Caco-2 (cell line): ENCODE results near the gene NHSL2. TPM values are rescaled to one million over a fixed set of nuclear protein-coding genes. Genes with fewer than 3 reads are reported as not detected.

ENCODE experiments used
- BruUV-seq: library from RNA; stranded (reverse); fragments of 400-500 nt; replicated peaks from 2 replicates; lab custom pipeline; 2021; lab: Mats Ljungman, UMichigan
- CTCF ChIA-PET: fragments of 300-600 bp; sonication (Branson Sonifier 250); formaldehyde crosslinking; loops from one replicate; lab custom pipeline; 2022; ENCODE audit warnings: antibody characterized with exemption; lab: Charles Lee
- POLR2A ChIA-PET: fragments of 300-600 bp; sonication (Branson Sonifier 250); formaldehyde crosslinking; loops from one replicate; lab custom pipeline; 2022; ENCODE audit warnings: antibody characterized with exemption; lab: Charles Lee
- DNase-seq, 2 experiments: peaks; one replicate each; pipeline versions ENCODE4 v3.0.0 to v3.0.0-alpha.2; 2020 to 2022
- H3K27me3 ChIP-seq: replicated peaks from 2 replicates; pipeline ENCODE4 v1.6.0; 2011; ENCODE audit warnings: low read length; ENCODE audit not compliant: control insufficient read depth, insufficient read depth
- H3K36me3 ChIP-seq: 2 replicates; pipeline ENCODE4 v1.5.1; 2011; ENCODE audit warnings: low read length; ENCODE audit not compliant: control insufficient read depth, insufficient read depth
- H3K4me1 ChIP-seq: fragments of 250-450 bp; sonication (Bioruptor Pico); 2 replicates; pipeline ENCODE4 v1.5.1; 2020; ENCODE audit warnings: mild to moderate bottlenecking
- H3K4me3 ChIP-seq: 2 replicates; pipeline ENCODE4 v1.5.1; 2011; ENCODE audit warnings: low read depth, mild to moderate bottlenecking, control low read depth, low read length
- H3K9me3 ChIP-seq: fragments of 250-450 bp; sonication (Bioruptor Pico); 2 replicates; pipeline ENCODE4 v1.5.1; 2020; ENCODE audit warnings: mild to moderate bottlenecking, moderate library complexity
- H3K27ac Mint-ChIP-seq: one replicate; pipeline ENCODE4 v1.8.0; 2022; ENCODE audit warnings: mixed read lengths; ENCODE audit not compliant: unreplicated experiment
- H3K27me3 Mint-ChIP-seq: one replicate; pipeline ENCODE4 v1.8.0; 2022; ENCODE audit warnings: mixed read lengths; ENCODE audit not compliant: insufficient read depth, unreplicated experiment
- H3K36me3 Mint-ChIP-seq: one replicate; pipeline ENCODE4 v1.8.0; 2022; ENCODE audit warnings: mild to moderate bottlenecking, mixed read lengths; ENCODE audit not compliant: insufficient read depth, unreplicated experiment
- H3K4me1 Mint-ChIP-seq: one replicate; pipeline ENCODE4 v1.8.0; 2022; ENCODE audit warnings: low read depth, mixed read lengths; ENCODE audit not compliant: unreplicated experiment
- H3K4me3 Mint-ChIP-seq: one replicate; pipeline ENCODE4 v1.8.0; 2022; ENCODE audit warnings: mild to moderate bottlenecking, moderate library complexity, mixed read lengths; ENCODE audit not compliant: unreplicated experiment
- H3K9me3 Mint-ChIP-seq: one replicate; pipeline ENCODE4 v1.8.0; 2022; ENCODE audit warnings: mixed read lengths; ENCODE audit not compliant: unreplicated experiment
- CTCF ChIP-seq, 2 experiments: fragments of 200-600 bp in 1 of 2; IDR thresholded peaks; 1 replicate in 1 of 2; 2 replicates in 1 of 2; pipeline versions ENCODE4 v1.5.1 to v1.8.0; 2011 to 2022; ENCODE audit warnings: antibody characterized with exemption in 1 of 2, control low read depth in 1 of 2, inconsistent platforms in 1 of 2, low read depth in 1 of 2, low read length in 1 of 2, mild to moderate bottlenecking in 1 of 2, moderate library complexity in 1 of 2; ENCODE audit not compliant: insufficient read depth in 1 of 2, severe bottlenecking in 1 of 2, unreplicated experiment in 1 of 2
- intact Hi-C: fragments of 100-400 bp; cut with micrococcal nuclease; formaldehyde crosslinking; loops from one replicate; pipeline ENCODE4 v1.10.0; 2022; ENCODE audit not compliant: unreplicated experiment
- total RNA-seq: library from RNA; stranded (reverse); gene quantifications from 2 replicates; pipeline ENCODE4 v1.2.3, GENCODE V29; 2022

NHSL2 gene
- total RNA-seq, 1 experiment from 2014 or later: 0.18 TPM

GRCh38 chrX:72084114-72084513, 173.5 kb downstream of the NHSL2 start:
- peaks cover 13% of the 10 kb centered on the region for H3K4me1 ChIP-seq
- ChIA-PET CTCF (no interaction called here), POLR2A (no interaction called here)
- H3K27ac Mint-ChIP-seq: no peak overlapping the region
- no peak overlapping the region for H3K4me3 Mint-ChIP-seq
- no peaks in the 10 kb centered on the region for H3K27me3 ChIP-seq
- intact Hi-C loops: loop anchor here (5.0 kb wide), 2 partner anchors 37 to 43 kb away; no protein-coding TSS in a partner anchor
- no peak for DNase-seq
- no peaks in the 10 kb centered on the region for H3K36me3 ChIP-seq
- no peaks in the 10 kb centered on the region for H3K27me3 Mint-ChIP-seq
- no peak overlapping the region for H3K4me3 ChIP-seq
- peaks cover 10% of the 10 kb centered on the region for H3K4me1 Mint-ChIP-seq
- H3K9me3 Mint-ChIP-seq: no peaks in the 10 kb centered on the region
- H3K9me3 ChIP-seq: no peaks in the 10 kb centered on the region
- TF ChIP-seq CTCF (IDR thresholded peaks at IDR 0.05; ENCODE audit: insufficient read depth in 1 of 2, low read depth in 1 of 2, low read length in 1 of 2, severe bottlenecking in 1 of 2, unreplicated experiment in 1 of 2): no peak
- no peaks in the 10 kb centered on the region for H3K36me3 Mint-ChIP-seq
- BruUV-seq: no TSS peak

DNA sequence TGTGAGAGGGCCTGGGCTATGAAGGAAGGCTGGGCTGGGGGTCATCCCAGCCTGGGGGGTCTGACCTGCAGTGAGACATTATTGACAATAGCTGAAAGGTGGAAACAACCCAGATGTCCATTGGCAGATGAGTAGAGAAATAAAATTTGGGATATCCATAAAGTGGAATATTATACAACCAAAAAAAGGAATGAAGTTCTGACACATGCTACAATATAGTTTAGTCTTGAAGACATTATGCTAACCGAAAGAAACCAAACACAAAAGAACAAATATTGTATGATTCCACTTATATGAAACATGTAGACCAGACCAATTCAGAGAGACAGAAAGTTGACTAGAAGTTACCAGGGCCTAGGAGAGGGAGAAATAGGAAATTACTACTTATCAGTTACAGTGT, 176.3 kb downstream of the NHSL2 start:
- no peak for DNase-seq
- no peaks in the 10 kb centered on the region for H3K36me3 ChIP-seq
- peaks cover 2% of the 10 kb centered on the region for H3K27me3 Mint-ChIP-seq
- H3K4me1 ChIP-seq: peaks cover 13% of the 10 kb centered on the region
- ChIA-PET POLR2A (no interaction called here), CTCF (no interaction called here)
- H3K9me3 ChIP-seq: no peaks in the 10 kb centered on the region
- H3K27me3 ChIP-seq: no peaks in the 10 kb centered on the region; the same call in 1 of the 2 replicates
- no peak overlapping the region for H3K27ac Mint-ChIP-seq
- TF ChIP-seq CTCF (IDR thresholded peaks at IDR 0.05; ENCODE audit: insufficient read depth in 1 of 2, low read depth in 1 of 2, low read length in 1 of 2, severe bottlenecking in 1 of 2, unreplicated experiment in 1 of 2): no peak
- no peak overlapping the region for H3K4me3 Mint-ChIP-seq
- H3K4me1 Mint-ChIP-seq: peaks cover 6% of the 10 kb centered on the region
- BruUV-seq: no TSS peak
- intact Hi-C loops: no loop called here
- no peak overlapping the region for H3K4me3 ChIP-seq
- H3K36me3 Mint-ChIP-seq: no peaks in the 10 kb centered on the region
- no peaks in the 10 kb centered on the region for H3K9me3 Mint-ChIP-seq

- Mint-ChIP-seq H3K27ac (no peak overlapping the region), H3K4me1 (peaks cover 3% of the 10 kb centered on the region), H3K9me3 (no peaks in the 10 kb centered on the region), H3K27me3 (peaks cover 2% of the 10 kb centered on the region), H3K36me3 (no peaks in the 10 kb centered on the region), H3K4me3 (no peak overlapping the region)
- CTCF ChIA-PET: no interaction called here
- Histone ChIP-seq H3K4me3 (no peak overlapping the region), H3K4me1 (no peaks in the 10 kb centered on the region), H3K36me3 (no peaks in the 10 kb centered on the region), H3K9me3 (no peaks in the 10 kb centered on the region), H3K27me3 (no peaks in the 10 kb centered on the region; the same call in 1 of the 2 replicates)
- no peak for TF ChIP-seq CTCF (IDR thresholded peaks at IDR 0.05; ENCODE audit: insufficient read depth in 1 of 2, low read depth in 1 of 2, low read length in 1 of 2, severe bottlenecking in 1 of 2, unreplicated experiment in 1 of 2)
- intact Hi-C loops: no loop called here
- no peak for DNase-seq
- POLR2A ChIA-PET: no interaction called here
- BruUV-seq: no TSS peak
Observed at GRCh38 chrX:72088761-72089160, 178.1 kb downstream of the NHSL2 start.
